Measurements from ENCODE around the gene TTLL4. TPM values are rescaled to one million over a fixed set of nuclear protein-coding genes. Genes with fewer than 3 reads are reported as not detected.

TTLL4 gene
- total and polyA plus RNA-seq, 2 donors (not counting 1 experiment from before 2014, with no cell fraction given), result 21.2 to 33.8 TPM

DNA sequence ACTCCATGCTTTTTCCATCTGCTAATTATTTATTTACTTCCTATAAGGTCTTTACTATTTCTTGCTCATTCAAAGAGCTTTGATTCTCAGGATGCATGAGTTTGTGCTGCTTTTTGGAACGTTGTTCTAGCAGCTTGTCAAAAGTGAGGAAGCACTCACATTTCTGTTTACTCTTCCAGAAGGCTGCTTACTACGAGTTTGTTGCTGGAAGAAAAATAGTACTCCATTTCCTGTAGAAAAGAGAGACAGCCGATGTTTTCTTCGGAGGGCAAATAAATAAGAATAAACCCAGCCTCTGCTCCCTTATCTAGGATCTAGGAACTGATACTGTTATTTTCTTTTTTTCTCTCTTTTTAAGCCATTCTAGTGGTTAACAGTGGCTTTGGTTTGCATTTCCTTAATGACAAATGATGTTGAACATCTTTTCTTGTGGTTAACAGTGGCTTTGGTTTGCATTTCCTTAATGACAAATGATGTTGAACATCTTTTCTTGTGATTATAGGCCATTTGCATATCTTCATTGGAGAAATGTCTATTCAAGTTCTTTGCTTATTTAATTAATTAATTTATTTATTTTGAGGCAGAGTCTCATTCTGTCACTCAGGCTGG lies 91.9 kb downstream of the TTLL4 start:
- ChIA-PET CTCF (no interaction called here), POLR2A (no interaction called here)
- Mint-ChIP-seq H3K4me1 (no peaks in the 10 kb centered on the region), H3K27me3 (peaks cover 43% of the 10 kb centered on the region), H3K27ac (no peak overlapping the region), H3K4me3 (no peak overlapping the region), H3K9me3 (ENCODE audit: insufficient read depth) (peaks cover 8% of the 10 kb centered on the region)
- Histone ChIP-seq H3K4me3 (ENCODE audit: control extremely low read depth in 1 of 5, extremely low read depth in 1 of 5, insufficient read depth in 1 of 5, low read depth in 2 of 5, low read length in 4 of 5) (no peak overlapping the region), H2AFZ (ENCODE audit: insufficient read depth, low read depth, low read length, poor library complexity, severe bottlenecking) (no peak overlapping the region), H3K27me3 (replicated peaks in 1 of 4; ENCODE audit: control extremely low read depth in 1 of 4, control insufficient read depth in 3 of 4, insufficient read depth in 4 of 4, low read length in 3 of 4) (peaks cover 0 to 32% (median 14%) of the 10 kb centered on the region in 4 experiments), H3K9me3 (ENCODE audit: control extremely low read depth in 1 of 3, control insufficient read depth in 2 of 3, insufficient read depth in 1 of 3, low read length in 2 of 3) (peaks cover 6 to 10% (median 8%) of the 10 kb centered on the region in 3 donors), H4K20me1 (ENCODE audit: control insufficient read depth, insufficient read depth, low read length, poor library complexity, severe bottlenecking) (no peaks in the 10 kb centered on the region), H3K79me2 (ENCODE audit: control insufficient read depth, insufficient read depth, low read length) (no peaks in the 10 kb centered on the region), H3K4me2 (replicated peaks; ENCODE audit: low read depth, low read length, poor library complexity, severe bottlenecking) (no peak overlapping the region), H3K27ac (ENCODE audit: low read length in 2 of 2) (no peak overlapping the region), H3K9ac (ENCODE audit: low read length) (no peak overlapping the region), H3K4me1 (ENCODE audit: control insufficient read depth in 2 of 2, insufficient read depth in 2 of 2, low read length in 2 of 2) (no peaks in the 10 kb centered on the region), H3K36me3 (replicated peaks in 1 of 2; ENCODE audit: control extremely low read depth in 1 of 2, control insufficient read depth in 1 of 2, extremely low read depth in 1 of 2, insufficient read depth in 2 of 2, low read length in 1 of 2) (no peaks in the 10 kb centered on the region)
- ATAC-seq (ENCODE audit: low read depth), result no peak
- intact Hi-C loops (cut with micrococcal nuclease), result no loop called here
- no peak for TF ChIP-seq EZH2 (IDR thresholded peaks at IDR 0.05; ENCODE audit: borderline replicate concordance, insufficient read depth, low read depth, low read length, poor library complexity, severe bottlenecking)
- no peak for TF ChIP-seq CTCF (IDR thresholded peaks at IDR 0.05)
- DNase-seq, result no peak
- no CpG with 5 or more reads among the region's 4 CpGs for WGBS (ENCODE audit: insufficient coverage)

- Histone ChIP-seq H3K79me2 (ENCODE audit: control insufficient read depth, insufficient read depth, low read length) (no peaks in the 10 kb centered on the region), H3K4me1 (ENCODE audit: control insufficient read depth in 2 of 2, insufficient read depth in 2 of 2, low read length in 2 of 2) (no peaks in the 10 kb centered on the region), H3K4me2 (replicated peaks; ENCODE audit: low read depth, low read length, poor library complexity, severe bottlenecking) (no peak overlapping the region), H3K4me3 (ENCODE audit: control extremely low read depth in 1 of 5, extremely low read depth in 1 of 5, insufficient read depth in 1 of 5, low read depth in 2 of 5, low read length in 4 of 5) (no peak overlapping the region), H3K36me3 (replicated peaks in 1 of 2; ENCODE audit: control extremely low read depth in 1 of 2, control insufficient read depth in 1 of 2, extremely low read depth in 1 of 2, insufficient read depth in 2 of 2, low read length in 1 of 2) (no peaks in the 10 kb centered on the region), H3K27me3 (replicated peaks in 1 of 4; ENCODE audit: control extremely low read depth in 1 of 4, control insufficient read depth in 3 of 4, insufficient read depth in 4 of 4, low read length in 3 of 4) (peaks cover 0 to 32% (median 13%) of the 10 kb centered on the region in 4 experiments), H4K20me1 (ENCODE audit: control insufficient read depth, insufficient read depth, low read length, poor library complexity, severe bottlenecking) (no peaks in the 10 kb centered on the region), H3K27ac (ENCODE audit: low read length in 2 of 2) (no peak overlapping the region), H3K9ac (ENCODE audit: low read length) (no peak overlapping the region), H2AFZ (ENCODE audit: insufficient read depth, low read depth, low read length, poor library complexity, severe bottlenecking) (no peak overlapping the region), H3K9me3 (ENCODE audit: control extremely low read depth in 1 of 3, control insufficient read depth in 2 of 3, insufficient read depth in 1 of 3, low read length in 2 of 3) (peaks cover 6 to 10% (median 8%) of the 10 kb centered on the region in 3 donors)
- no CpG with 5 or more reads among the region's 1 CpG for WGBS (ENCODE audit: insufficient coverage)
- ATAC-seq (ENCODE audit: low read depth) (no peak), DNase-seq (no peak)
- intact Hi-C loops (cut with micrococcal nuclease), result no loop called here
- TF ChIP-seq CTCF (IDR thresholded peaks at IDR 0.05), result no peak
- no peak for TF ChIP-seq EZH2 (IDR thresholded peaks at IDR 0.05; ENCODE audit: borderline replicate concordance, insufficient read depth, low read depth, low read length, poor library complexity, severe bottlenecking)
- Mint-ChIP-seq H3K4me1 (no peaks in the 10 kb centered on the region), H3K27me3 (peaks cover 43% of the 10 kb centered on the region), H3K4me3 (no peak overlapping the region), H3K27ac (no peak overlapping the region), H3K9me3 (ENCODE audit: insufficient read depth) (peaks cover 8% of the 10 kb centered on the region)
- ChIA-PET CTCF (no interaction called here), POLR2A (no interaction called here)
These were observed 94.2 kb downstream of the TTLL4 start for GRCh38 chr2:218804817-218805216.
